Fibroblast of skin of right quadriceps (primary cell): Measurements from ENCODE around the gene C22orf39.

Source experiments
- DNase-seq: peaks from one replicate; pipeline ENCODE4 v3.0.0-alpha.2; 2013

The C22orf39 gene

DNA sequence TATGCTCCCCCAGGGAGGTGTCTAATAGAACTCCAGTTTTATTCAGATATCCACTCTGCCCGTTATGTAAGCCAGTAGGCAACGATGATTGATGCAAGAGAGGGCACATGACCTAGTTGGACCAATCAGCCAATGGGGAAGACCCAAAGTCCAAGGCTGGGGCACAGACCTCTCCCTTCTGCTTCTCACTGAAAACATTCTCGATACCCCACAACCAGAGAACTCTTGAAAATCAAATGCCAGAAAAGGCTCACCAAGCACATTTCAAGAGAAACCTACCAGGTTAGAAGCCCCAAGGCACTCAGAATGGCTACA lies 23.4 kb downstream of the C22orf39 start:
- DNase-seq = no peak

DNA sequence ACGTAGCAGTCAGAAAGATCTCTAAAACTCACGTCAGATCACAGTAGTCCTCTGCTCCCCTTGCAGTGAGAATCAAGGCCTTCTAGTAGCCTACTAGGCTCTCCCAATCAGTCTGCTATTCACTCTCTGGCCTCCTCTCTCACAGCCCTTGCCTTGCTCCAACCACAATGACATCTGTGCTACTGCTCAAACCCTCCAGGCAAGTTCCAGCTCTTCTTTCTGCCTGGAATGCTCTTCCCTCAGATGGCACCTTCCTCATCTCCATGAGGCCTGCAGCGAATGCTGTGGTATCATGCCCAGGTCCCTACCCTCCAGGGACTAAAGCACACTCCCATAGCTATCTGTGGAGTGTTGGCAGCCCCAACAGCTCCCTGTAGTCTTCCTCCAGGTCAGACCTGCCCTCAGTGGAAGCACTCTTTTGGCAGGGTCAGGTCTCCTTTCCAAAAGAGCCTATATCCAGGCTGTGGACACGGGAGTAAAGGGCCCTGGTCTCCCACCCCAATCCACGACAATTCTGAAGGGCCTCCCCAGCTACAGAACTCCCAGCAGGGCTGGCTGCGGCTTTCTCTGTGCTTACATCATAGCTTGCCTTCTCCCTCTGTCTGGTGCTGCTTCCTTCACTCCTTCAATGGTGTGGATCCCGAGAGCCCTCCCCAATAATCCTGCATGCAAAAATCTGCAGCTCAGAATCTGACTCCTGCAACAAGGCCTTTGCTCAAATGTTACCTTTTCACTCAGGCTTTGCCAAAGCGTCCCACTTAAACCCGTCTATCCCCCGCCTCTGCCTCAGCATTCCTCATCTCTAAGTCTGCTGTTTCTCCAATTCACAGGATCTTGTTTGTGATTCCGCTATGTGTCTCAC lies 24.8 kb downstream of the C22orf39 start:
- DNase-seq = no peak

DNA sequence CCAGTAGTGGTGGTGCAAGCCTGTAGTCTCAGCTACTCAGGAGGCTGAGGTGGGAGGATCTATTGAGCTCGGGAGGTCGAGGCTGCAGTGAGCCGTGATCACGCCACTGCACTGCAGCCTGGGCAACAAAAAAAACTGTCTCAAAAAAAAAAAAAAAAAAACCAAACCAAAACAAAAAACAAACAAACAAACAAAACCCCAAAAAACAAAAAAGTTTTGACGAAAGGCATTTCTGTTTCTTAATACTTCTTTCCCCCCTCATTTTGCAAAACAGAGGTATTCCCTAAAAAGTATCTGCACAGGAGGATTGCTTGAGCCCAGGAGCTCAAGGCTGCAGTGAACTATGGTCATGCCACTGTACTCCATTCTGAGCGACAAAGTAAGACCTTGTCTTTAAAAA lies 27.2 kb downstream of the C22orf39 start:
- DNase-seq = no peak

DNA sequence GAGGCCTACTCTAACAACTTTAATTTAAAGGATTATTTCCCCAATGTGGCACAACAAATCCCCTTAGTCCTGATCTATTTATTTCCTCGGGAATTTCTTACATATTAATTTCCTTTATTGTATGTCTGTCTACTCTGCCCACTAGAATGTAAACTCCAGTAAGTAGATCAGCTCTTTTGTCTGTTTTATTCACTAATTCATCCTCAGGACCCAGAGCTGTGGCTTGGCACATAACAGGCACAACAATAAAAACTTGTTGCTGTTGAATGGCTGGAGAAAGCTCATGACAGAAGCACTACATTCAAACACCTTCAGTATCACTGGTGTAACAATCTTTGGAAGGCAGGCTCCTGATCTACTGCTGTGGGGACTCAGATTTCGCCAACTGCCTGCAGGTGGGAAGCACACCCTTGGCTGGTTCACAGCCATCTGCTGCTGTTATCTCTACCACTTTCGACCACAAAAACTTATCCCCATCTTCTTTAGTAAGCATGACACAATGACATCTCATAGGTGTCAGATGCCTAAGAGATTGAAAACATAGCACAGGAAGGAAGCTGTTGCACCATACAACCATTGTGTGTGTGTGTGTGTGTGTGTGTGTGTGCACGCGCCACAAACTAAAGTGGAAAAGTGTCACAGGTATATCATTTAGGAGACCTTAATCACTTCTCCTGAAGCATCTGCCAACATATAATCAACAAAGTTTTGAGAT lies 27.9 kb downstream of the C22orf39 start:
- no peak for DNase-seq

DNA sequence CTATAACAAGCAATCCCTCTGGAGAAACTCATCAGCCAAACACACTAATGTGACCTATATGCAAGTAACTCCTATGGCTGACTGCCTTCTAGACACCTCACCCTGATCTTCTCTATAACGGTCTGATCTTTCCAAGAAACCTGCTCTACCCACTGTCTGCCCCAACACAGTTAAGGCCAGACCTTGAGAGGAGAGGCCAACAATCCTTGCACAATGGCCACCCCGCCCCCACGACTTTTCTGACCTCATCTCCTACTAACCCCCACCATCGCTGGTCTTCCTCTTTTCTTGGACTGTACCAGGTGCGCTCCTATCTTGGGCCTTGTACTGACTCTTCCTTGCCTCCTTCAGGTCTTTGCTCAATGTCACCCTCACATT lies 28.4 kb downstream of the C22orf39 start:
- no peak for DNase-seq

DNA sequence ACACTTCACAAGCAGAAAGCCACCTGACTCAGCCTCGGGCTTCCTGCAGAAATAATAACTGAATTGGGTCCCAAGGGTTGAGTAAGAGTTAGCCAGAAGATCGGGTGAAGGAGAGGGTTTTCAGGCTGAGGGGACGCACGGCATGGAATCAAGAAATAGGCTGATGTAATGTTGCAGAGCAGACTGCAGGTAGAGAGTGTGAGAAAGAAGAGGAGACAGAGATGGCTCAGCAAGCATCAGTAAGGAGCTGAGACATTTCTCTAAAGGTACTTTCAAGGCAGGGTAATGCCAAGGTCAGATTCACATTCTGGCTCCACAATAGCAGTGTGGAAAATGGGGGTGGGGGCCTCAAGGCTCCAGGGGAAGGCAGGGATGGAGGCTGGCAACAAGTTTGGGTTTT lies 34.6 kb downstream of the C22orf39 start:
- no peak for DNase-seq

DNA sequence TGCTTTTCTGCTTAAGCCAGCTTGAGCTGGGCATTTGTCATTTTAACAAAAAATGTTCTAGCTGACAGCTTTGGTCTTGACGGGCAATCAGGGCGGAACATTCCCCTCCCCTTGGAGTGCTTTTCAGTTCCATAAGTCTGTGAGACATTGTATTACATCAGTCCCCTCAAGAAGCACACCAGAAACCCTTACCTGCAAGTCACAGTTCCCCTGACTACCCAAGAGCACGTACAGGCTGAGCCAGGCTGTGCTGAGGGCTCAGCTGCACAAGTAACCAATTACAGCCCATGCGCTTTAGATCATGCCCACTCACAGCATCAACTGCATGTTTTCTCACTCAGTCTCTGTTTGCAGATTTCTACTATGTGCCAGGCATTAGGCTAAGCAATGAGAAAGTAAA lies 35.0 kb downstream of the C22orf39 start:
- DNase-seq = no peak

DNA sequence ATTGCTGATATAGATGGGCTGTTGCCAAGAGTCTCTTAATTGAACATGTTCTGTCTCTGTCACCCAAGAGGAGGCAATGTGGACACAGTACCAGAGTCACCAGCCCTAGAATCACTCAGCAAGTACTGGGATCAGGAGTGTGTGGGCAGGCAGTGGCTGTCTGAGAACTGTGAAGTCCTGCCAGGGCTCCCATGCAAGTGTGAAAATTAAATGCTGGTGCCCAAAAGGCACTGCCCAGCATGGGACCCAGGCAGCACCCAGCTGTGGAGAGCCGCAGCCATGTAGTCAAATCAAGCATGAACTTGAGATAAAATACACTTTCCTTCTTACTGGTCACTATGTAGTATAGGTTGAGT lies 35.8 kb downstream of the C22orf39 start:
- no peak for DNase-seq

DNA sequence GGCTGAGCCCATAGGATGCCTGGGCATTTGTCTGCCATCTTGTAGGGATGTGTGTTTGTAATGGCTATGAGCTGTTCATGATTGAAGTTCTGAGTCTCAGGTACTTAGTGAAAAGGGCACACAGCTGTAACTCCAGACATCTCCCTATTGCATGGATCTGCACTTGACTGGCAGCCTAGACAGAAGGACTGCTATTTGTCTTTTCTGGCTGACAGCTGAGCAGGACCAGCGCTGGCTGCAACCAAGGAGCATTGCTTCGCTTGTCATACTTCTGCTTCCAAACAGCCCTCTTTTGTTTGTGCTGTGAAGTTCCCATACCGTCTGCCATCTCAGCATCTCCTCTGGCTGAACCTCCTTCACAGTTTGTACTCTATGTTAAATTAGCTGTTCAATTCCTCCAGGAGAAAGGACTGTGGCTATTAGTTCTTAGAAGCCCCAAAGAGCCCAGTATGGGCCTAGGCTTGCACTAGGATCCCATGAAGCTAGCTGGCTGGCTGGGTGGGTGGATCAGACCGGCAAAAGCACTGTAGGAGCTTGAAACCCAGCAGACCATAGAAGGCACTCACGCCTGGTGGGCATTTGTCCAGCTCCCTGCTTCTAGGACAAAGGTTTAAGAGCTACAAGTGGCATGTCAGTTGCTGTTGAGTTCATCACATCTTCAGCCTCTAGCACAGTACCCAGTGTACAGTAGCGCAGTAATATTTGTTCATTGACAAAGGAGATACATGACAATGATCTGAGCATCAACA lies 36.4 kb downstream of the C22orf39 start:
- no peak for DNase-seq

DNA sequence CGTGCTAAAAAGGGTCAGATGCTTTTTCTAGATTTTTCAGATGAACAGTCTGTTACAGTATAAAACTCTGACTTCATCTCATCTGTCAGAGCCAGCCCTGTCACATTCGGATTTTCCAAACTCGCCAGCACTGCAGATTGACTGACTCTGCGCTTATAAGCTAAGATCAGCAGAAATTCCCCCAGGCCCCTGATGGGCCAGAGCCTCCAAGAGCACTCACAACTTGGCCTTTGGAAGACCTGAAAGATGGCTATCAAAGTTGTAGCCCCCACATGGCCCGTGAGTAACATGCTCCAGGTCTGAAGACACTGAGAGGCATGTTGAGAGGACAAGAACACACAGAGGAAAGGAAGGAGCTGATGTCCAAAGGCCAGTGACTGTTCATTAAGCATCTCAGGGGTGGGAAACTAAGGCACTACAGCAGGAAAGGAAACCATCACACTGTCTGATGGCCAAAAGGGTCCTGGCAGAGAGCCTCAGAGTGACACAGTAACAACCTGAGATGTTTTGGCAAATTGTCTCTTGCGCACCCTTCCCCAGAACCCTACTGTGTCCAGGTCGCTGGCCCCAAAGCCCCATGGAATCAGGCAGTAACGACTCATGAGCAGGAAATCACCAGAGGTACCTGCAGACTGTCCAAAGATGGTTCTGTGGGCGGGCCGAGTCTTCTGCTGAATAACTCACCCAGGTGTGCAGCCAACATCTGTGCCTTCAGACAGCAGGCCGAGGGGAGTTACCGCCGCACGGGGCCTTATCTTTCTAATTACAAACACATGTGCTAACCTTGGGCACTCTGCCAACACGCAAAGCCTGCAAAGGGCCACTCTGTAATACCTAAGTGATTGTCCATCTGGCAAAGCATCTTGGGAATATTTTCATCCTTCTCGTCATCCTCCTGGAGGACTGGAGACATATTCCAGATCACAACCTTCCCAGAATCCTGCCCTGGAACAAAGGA lies 39.6 kb downstream of the C22orf39 start:
- DNase-seq = peak; percentile 56

DNA sequence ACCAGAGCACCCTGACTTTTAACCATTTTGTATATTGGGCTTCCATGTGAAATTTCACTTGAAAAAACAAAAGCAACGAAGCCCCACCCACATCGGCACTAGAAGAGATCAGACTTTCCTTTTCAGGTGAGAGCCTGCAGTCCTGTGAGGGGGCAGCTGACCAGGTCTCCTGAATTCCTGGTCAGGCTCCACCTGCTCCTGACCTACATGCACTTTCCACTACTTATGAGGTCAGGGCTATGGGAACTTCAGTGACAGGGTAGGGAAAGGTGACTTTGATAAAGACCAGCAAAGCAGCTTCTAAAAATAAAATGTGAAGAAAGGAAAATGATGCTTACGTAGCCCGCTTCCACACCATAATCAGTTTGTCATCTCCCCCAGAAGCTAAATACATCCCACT lies 40.7 kb downstream of the C22orf39 start:
- DNase-seq = no peak

DNA sequence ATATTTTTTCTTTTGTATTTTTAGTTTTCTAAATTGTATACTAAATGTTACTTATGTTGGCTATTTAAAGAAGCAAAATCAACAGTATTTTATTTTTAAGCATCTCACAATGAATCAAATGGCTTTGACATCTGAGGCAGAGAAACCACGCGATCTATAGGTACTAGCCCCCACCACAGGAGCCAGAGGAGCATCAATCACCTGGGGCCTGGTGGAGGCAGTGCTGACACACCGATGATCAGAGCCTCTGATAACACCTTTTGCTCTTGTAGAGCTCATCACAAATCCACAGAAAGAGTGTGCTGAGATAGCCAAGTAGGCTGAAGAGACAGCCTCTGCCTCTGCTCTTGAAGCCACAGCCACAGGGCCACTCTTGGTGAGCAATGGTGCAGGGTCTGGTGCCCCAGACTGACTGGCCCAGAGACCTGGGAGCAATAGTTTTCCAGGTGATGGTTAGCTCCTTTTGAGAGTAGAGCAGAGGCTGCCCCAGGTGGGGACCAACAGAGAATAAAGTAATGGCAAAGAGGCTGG lies 41.2 kb downstream of the C22orf39 start:
- no peak for DNase-seq

DNA sequence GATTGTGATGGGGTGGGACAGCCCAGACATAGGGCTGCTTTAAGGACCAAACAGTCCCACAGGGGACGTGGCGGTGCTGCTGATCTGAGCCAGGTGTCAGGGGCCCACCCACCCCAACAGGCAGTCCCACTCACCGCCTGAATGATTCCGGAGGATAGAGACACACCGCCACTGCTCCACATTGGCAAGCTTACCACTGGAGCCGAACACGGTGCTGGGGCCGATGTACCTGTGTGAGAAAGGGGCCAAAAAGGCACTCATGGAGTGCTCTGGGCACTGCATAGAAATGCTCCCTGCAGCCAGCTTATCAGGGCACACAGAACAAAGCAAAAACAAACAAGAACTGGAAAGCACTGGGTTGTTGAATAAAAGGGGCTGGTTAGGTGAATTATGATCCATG lies 41.9 kb downstream of the C22orf39 start:
- DNase-seq = no peak

DNA sequence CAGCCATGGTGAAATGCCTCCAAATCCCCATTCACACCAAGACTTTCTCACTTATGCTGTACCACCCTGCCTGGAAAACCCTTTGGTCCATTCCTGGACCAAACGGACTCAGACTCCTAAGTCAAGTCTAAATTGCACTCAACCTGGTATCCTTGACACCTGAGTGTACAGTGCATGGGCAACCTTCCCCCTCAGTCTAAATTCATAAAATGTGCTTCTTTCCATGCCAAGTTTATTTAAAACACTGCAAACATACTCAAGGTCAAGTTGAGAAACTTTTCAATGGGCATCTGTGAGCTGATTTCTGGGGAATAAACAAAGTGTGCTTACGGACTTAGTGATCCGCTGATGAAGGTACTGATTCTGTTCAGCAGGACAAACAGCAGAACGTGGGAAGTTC lies 42.4 kb downstream of the C22orf39 start:
- DNase-seq = no peak

DNA sequence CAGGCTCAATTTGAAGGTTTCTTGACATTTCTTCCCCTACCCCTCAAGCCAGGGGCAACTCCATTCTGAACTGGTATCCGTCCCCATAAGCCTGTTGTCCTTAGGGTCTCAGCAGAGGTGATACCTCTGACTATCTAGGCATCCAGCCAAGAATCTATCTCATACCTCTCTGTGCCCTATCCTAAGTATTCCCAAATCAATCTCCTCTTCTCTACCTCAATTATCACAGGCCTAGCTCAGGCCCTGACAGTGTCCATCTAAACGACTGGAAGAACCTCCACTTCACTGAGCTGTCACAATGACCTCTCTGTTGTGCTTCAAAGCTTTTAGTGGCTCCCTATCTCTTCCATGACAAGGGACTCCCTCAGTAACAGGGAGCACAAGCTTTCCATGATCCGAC lies 42.8 kb downstream of the C22orf39 start:
- no peak for DNase-seq

DNA sequence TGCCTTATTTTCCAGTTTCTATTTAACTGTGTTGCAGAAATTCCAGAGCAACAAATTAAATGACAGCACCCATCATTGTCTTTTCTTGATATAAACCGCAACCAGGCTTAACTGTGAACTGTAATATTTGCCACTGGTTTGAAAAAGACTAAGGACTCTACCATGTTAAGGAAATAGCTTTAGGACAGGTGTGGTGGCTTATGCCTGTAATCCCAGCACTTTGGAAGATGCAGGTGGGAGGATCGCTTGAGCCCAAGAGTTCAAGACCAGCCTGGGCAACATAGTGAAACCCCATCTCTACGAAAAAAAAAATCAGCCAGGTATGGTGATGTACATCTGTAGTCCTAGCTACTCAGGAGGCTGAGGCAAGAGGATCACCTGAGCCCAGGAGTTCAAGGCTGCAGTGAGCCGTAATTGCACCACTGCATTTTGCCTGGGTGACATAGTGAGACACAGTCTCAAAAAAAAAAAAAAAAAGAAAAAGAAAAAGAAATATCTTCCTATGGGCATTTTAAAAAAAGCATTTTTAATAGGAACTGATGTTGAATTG lies 44.8 kb downstream of the C22orf39 start:
- DNase-seq = no peak

DNA sequence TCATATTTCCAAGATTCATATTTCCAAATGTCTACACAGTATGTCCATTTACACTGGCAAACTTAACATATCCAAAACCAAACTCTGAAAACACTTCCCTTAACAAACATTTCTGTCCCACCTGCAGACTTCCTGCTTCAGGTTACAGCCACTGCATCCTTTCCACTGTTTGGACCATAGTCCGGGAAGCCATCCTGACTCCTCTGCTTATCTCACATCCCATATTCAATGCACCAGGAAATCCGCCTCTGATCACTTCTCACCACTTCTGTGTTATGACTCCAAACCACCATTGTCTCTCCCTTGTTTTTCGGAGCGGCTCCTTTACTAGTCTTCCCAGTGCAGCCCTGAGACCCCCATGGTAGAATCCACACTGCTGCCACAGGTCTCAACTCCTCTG lies 46.0 kb downstream of the C22orf39 start:
- no peak for DNase-seq

DNA sequence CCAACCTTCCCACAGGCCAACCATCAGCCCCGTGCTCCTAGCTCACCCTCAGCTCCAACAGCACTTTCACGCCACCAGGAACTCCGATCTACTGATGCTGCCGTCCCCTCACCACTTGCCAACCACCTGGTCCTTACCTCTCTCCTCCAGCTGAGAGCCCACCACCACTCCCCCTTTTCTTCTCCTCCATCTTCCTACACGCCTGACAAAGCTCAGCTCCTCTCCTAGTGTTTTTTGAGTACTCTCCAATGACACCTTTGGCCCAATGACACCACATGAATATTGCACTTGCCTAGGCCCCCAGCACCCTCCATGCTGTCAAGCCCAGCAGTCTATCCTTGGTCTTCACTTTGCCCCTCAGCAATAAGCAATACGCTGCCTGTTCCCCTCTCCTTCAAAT lies 46.6 kb downstream of the C22orf39 start:
- DNase-seq = no peak

DNA sequence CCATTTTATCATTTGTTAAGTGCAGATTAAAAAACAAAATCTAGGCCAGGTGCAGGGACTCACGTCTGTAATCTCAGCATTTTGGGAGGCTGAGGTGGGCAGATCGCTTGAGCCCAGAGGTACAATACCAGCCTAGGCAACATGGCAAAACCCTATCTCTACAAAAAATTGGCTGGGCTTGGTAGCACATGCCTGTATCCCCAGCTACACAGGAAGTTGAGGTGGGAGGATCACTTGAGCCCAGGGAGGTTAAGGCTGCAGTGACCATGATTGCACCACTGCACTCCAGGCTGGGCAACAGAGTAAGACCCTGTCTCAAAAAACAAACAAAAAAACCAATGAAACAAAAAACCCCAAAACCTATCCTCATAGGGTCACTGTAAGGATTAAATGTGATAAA lies 48.9 kb downstream of the C22orf39 start:
- no peak for DNase-seq

DNA sequence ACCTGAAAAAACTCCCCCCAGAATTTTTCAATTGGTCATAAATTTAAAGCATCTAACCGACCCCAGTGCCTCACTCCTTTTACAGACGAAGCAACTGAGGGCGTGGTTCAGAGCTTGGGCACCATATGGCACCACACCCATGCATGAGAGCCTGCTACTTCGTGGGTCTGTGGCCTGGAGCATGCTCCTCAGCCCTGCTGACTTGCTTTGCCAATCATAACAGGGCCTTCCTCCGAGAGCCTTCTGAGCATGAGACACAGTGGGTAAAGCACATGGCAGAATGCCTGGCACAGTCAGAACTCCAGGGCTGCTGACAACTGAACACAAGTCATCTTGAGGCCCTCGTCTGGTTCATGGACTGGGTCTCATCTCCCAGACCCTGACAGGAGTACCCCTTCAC lies 49.3 kb downstream of the C22orf39 start:
- DNase-seq = no peak

DNA sequence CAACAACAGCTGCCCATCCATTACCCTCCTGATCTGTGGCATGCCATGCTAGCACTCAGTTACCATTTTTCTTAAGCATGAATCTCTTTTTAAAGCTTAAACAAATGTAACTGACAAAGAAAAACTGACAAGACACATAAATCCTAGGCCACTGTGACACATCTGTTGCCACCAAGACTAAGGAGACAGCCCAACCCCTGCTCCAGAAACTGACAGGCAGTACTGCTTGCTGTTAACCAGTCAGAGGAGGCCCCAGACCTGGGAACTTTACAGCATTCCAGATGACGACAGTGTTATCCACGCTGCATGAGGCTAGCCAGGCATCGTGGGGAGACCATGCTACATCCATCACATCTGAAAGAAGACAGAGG lies 49.8 kb downstream of the C22orf39 start:
- DNase-seq = no peak
